Activated naive CD8-positive, alpha-beta T cell treated with anti-CD3 and anti-CD28 coated beads, Interleukin-2, amount 10 ng/mL, durations not matched to agents 7 days and 5 days (primary cell): Measurements from ENCODE around the gene SIPA1L2. TPM values are rescaled to one million over a fixed set of nuclear protein-coding genes. Genes with fewer than 3 reads are reported as not detected.

ENCODE experiments used
- ATAC-seq: fragments of 150-1000 bp; cut with Tn5 transposase; one replicate; pipeline ENCODE4 v1.10.0; 2021; ENCODE audit warnings: low read depth, moderate library complexity
- POLR2A ChIA-PET: fragments of 350-600 bp; sonication (Branson Sonifier 250); formaldehyde crosslinking; loops from one replicate; lab custom pipeline; 2021; ENCODE audit warnings: antibody characterized with exemption; lab: Charles Lee
- DNase-seq: peaks from one replicate; pipeline ENCODE4 v3.0.0; 2021
- H3K27ac Mint-ChIP-seq: one replicate; pipeline ENCODE4 v1.8.0; 2022; ENCODE audit warnings: mild to moderate bottlenecking, mixed read lengths
- H3K27me3 Mint-ChIP-seq: one replicate; pipeline ENCODE4 v1.8.0; 2022; ENCODE audit warnings: mild to moderate bottlenecking, moderate library complexity, mixed read lengths
- H3K36me3 Mint-ChIP-seq: one replicate; pipeline ENCODE4 v1.8.0; 2021; ENCODE audit warnings: mild to moderate bottlenecking, mixed read lengths
- H3K4me1 Mint-ChIP-seq: one replicate; pipeline ENCODE4 v1.8.0; 2021; ENCODE audit warnings: mixed read lengths
- H3K4me3 Mint-ChIP-seq: one replicate; pipeline ENCODE4 v1.8.0; 2022; ENCODE audit warnings: mild to moderate bottlenecking, moderate library complexity, mixed read lengths
- H3K9me3 Mint-ChIP-seq: one replicate; pipeline ENCODE4 v1.8.0; 2021; ENCODE audit warnings: mixed read lengths
- total RNA-seq, 2 experiments: library from RNA; stranded (reverse); gene quantifications; one replicate each; pipeline ENCODE4 v1.2.3, GENCODE V29; 2021

SIPA1L2 gene
- total RNA-seq, 2 experiments from 2014 or later = 0.86 to 1.1 TPM

DNA sequence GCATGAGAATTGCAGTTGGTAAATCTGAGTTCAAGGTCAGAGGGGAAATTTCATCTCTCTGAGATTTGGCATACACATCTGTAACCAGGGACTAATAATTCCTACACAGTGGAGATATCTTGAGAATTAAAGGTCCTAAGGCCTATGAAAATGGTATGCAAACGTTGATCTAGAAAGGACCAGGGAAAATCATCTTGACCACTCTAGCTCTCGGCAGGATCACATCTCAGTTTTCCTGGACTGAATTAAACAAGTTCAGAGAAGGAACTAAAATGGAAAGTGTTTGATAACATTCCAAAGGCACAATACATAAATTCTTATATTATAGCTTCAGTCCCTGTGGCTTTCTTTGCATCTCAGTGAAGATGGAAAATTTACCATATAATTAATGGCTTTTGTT, 28.5 kb upstream of the SIPA1L2 start:
- Mint-ChIP-seq H3K27me3 (peaks cover 48% of the 10 kb centered on the region), H3K27ac (no peak overlapping the region), H3K4me1 (peaks cover 5% of the 10 kb centered on the region), H3K36me3 (no peaks in the 10 kb centered on the region), H3K4me3 (no peak overlapping the region), H3K9me3 (no peaks in the 10 kb centered on the region)
- ATAC-seq (no peak), DNase-seq (no peak)
- POLR2A ChIA-PET = no interaction called here

DNA sequence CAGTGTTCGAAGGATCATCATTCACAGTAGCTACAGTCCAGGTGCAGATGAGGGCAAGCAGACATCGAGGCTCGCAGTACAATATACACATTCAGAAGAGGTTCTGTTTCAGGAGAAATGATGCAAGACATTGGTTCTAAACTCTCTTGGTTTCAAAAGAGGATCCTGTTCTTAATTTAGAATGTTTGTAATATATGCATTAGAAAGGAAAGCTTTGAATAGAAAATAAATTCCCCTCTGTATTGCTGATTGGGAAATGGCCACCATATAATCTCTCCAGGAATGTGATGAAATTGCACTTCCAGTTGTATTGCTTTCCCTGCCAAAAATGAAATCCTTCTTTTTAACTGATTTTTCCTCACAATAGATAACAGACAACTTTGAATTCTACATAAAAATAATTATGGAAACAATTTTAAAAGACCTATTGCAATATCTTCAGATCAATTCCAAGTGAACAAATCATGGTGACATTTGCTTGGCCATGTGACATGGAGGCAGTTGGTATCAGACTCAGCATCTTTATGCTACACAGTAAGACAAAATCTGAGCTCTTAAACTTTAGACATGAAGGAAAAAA, 27.6 kb upstream of the SIPA1L2 start:
- ATAC-seq (no peak), DNase-seq (no peak)
- peaks cover 5% of the 10 kb centered on the region for H3K4me1 Mint-ChIP-seq
- no peak overlapping the region for H3K4me3 Mint-ChIP-seq
- H3K9me3 Mint-ChIP-seq = no peaks in the 10 kb centered on the region
- no peaks in the 10 kb centered on the region for H3K36me3 Mint-ChIP-seq
- peaks cover 55% of the 10 kb centered on the region for H3K27me3 Mint-ChIP-seq
- POLR2A ChIA-PET = no interaction called here
- no peak overlapping the region for H3K27ac Mint-ChIP-seq

DNA sequence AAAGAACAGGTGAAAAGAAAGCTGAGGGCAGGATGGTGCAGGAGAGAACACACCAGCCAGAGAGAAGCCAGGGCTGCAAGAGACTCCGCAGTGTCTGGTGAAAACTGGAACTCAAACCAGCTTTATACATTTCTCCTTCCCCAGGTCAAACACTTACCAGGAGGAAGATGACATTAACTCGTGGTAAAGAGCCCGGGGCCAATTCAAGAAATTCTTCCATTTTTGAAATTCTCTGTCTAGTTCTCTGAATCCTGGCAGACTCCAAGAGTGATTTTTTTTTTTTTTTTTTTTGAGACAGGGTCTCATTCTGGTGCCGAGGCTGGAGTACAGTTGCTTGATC, 25.8 kb upstream of the SIPA1L2 start:
- POLR2A ChIA-PET = no interaction called here
- H3K27me3 Mint-ChIP-seq = peaks cover 59% of the 10 kb centered on the region
- DNase-seq = no peak

DNA sequence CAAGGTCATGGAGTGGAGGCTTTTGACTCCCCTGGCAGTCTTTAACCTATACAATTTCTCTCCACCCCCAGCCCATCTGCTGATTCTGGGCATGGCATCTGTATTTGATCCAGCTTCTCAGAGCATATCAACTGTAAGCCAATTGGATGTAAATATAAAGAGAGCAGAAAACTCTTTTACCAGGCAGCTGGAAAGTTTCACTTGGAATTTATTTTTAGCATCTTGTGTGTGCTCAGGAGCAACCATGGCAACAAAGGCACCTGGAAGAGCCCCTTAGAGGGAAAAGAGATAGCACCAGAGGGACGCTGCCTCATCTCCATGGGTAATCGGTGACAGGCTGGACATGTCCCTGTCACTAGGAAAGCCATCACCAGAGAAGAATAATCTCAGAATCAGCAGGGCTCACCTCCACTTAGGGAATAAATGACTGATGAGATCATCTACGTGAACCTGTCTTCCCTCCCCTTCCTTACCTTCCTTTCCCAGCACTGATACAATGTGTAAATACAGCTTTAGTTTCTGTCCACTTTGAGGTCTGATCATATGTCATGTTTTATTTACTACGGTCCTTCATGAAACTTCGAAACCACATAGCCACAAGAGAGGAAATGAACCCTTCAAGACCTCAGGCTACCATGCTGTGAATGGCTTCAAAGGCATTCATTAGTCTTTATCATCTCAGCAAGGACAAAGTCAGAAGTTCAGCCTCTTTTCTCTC, 25.3 kb upstream of the SIPA1L2 start:
- H3K36me3 Mint-ChIP-seq = no peaks in the 10 kb centered on the region
- no peaks in the 10 kb centered on the region for H3K9me3 Mint-ChIP-seq
- H3K27me3 Mint-ChIP-seq = peaks cover 55% of the 10 kb centered on the region
- DNase-seq (no peak), ATAC-seq (no peak)
- no peak overlapping the region for H3K27ac Mint-ChIP-seq
- POLR2A ChIA-PET = no interaction called here
- no peak overlapping the region for H3K4me3 Mint-ChIP-seq
- peaks cover 5% of the 10 kb centered on the region for H3K4me1 Mint-ChIP-seq

More for the DNA sequence above, 25.8 kb upstream of the SIPA1L2 start:
- Mint-ChIP-seq H3K27ac (no peak overlapping the region), H3K4me1 (peaks cover 5% of the 10 kb centered on the region), H3K9me3 (no peaks in the 10 kb centered on the region), H3K36me3 (no peaks in the 10 kb centered on the region), H3K4me3 (no peak overlapping the region)
- ATAC-seq = no peak

DNA sequence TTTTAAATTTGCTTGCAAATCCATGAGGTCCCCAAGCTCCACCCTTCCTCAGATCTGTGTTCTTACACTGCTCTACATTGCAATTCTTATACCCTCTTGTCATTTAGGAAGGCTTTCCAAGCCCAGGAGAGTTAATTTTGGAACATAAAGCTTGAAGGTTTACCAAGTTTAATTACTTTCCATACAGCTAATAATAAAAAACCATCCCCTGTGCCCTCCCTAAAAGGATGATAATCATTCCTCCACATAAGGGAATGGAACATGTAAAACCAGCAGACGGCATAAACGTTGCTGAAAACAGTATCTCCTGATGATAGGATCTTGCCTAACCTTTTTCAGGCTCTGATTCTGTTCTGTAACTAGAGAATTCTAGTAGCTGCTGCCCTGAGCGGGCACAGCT, 23.9 kb upstream of the SIPA1L2 start:
- POLR2A ChIA-PET = no interaction called here
- no peaks in the 10 kb centered on the region for H3K36me3 Mint-ChIP-seq
- H3K4me1 Mint-ChIP-seq = peaks cover 5% of the 10 kb centered on the region
- ATAC-seq = no peak
- no peak for DNase-seq
- no peak overlapping the region for H3K4me3 Mint-ChIP-seq
- no peaks in the 10 kb centered on the region for H3K9me3 Mint-ChIP-seq
- no peak overlapping the region for H3K27ac Mint-ChIP-seq
- peaks cover 51% of the 10 kb centered on the region for H3K27me3 Mint-ChIP-seq

DNA sequence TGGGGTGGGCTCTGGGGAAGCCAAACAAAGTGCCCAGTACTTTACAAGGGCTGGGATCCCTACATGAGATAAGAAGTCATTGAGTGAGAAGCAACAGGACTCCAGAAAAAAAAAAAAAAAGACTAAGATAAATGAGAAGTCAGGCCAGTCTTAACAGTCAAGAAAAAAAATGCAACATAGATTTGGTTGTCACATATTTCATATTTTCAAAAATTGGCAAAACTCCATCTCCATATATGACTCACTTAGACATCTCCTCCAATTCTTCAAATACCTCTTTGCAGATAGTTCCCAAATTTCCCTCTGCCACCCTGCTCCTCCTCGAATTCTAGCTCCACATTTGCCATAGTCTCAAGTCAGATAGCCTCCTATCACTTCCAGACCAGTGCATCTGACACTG, 20.9 kb upstream of the SIPA1L2 start:
- DNase-seq = no peak
- Mint-ChIP-seq H3K4me1 (peaks cover 7% of the 10 kb centered on the region), H3K27ac (no peak overlapping the region), H3K4me3 (no peak overlapping the region), H3K9me3 (no peaks in the 10 kb centered on the region), H3K27me3 (peaks cover 33% of the 10 kb centered on the region), H3K36me3 (no peaks in the 10 kb centered on the region)
- POLR2A ChIA-PET = no interaction called here
- ATAC-seq = no peak

DNA sequence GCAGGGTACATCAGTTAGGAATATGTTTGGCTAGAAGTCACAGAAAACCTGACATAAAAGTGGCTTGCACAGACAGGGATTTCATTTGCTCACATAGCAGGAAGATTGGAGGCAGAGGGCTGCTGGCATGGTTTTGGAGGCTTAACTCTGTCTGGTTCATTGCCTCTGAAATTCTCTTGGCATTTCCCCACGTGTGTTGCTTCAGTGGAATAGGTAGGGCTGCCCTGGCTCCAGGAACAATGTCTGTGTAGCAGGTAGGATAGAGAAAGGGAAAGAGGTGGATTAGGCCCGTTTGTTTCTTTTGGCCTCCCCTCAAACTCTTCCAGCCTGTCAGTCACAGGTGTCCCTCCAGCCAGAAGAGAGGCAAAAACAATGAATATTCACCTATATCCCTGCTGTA, 20.5 kb upstream of the SIPA1L2 start:
- POLR2A ChIA-PET = no interaction called here
- no peak for DNase-seq

DNA sequence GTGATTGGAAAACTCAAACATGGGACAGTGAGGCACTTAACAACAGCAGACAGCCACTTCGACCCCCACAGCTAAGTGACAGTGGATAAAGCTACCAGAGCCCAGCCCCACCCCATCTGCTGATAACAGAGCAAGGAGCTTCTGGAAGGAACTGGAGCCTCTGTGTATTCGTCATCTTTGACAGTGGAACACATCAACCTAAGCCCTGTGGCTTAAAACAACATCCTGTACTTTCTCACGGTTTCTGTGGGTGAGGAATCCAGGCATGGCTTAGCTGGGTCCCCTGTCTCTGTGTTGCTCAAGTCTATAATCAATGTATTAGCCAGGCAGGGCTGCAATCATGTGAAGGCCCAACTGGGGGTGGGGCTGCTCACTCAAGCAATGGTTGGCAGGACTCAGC, 18.4 kb upstream of the SIPA1L2 start:
- POLR2A ChIA-PET = no interaction called here
- H3K4me1 Mint-ChIP-seq = peaks cover 2% of the 10 kb centered on the region
- no peak overlapping the region for H3K4me3 Mint-ChIP-seq
- no peaks in the 10 kb centered on the region for H3K9me3 Mint-ChIP-seq
- no peak overlapping the region for H3K27ac Mint-ChIP-seq
- no peaks in the 10 kb centered on the region for H3K36me3 Mint-ChIP-seq
- peaks cover 14% of the 10 kb centered on the region for H3K27me3 Mint-ChIP-seq
- ATAC-seq (no peak), DNase-seq (no peak)

More for the DNA sequence above, 20.5 kb upstream of the SIPA1L2 start:
- Mint-ChIP-seq H3K9me3 (no peaks in the 10 kb centered on the region), H3K27me3 (peaks cover 31% of the 10 kb centered on the region), H3K27ac (no peak overlapping the region), H3K4me1 (peaks cover 5% of the 10 kb centered on the region), H3K36me3 (no peaks in the 10 kb centered on the region), H3K4me3 (no peak overlapping the region)
- no peak for ATAC-seq

DNA sequence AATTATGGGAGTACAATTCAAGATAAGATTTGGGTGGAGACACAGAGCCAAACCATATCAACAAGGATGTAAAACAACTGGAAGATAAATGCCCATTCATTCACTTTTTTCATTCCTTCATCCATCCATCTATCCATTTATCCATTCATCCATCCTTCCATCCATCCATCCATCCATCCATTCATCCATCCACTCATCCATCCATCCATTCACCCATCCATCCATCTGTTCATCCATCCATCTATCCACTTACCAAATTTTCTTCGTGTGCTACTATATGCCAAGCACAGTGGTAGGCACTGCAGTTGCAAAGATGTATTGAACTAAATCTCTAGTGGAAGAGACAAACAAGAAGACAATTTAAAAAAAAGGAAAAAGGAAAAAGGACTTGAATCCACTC, 14.3 kb upstream of the SIPA1L2 start:
- Mint-ChIP-seq H3K4me3 (no peak overlapping the region), H3K27ac (no peak overlapping the region), H3K4me1 (peaks cover 2% of the 10 kb centered on the region), H3K36me3 (no peaks in the 10 kb centered on the region), H3K27me3 (no peaks in the 10 kb centered on the region), H3K9me3 (no peaks in the 10 kb centered on the region)
- DNase-seq = no peak
- ATAC-seq = no peak
- POLR2A ChIA-PET = no interaction called here

DNA sequence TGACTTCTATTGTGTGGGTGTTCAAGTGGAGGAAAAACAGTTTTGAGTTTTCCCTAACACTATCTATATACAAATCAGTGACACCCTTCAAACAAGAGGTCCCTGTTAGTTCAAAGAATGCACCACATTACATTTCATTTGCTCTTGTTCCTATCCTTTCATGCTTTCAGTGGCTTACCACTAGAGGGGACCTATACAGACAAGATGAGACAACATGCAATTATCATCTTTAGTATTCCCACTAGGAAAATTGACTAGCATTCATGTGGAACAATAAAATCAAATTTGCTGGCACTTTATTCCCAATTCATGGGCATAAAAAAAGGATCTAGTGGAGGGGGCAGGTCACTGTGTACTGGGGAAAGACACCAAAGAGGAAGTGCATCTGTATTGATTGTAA, 13.3 kb upstream of the SIPA1L2 start:
- POLR2A ChIA-PET = no interaction called here
- H3K4me1 Mint-ChIP-seq = peaks cover 2% of the 10 kb centered on the region
- H3K27ac Mint-ChIP-seq = no peak overlapping the region
- no peaks in the 10 kb centered on the region for H3K9me3 Mint-ChIP-seq
- no peaks in the 10 kb centered on the region for H3K36me3 Mint-ChIP-seq
- H3K4me3 Mint-ChIP-seq = no peak overlapping the region
- H3K27me3 Mint-ChIP-seq = no peaks in the 10 kb centered on the region
- DNase-seq (no peak), ATAC-seq (no peak)

DNA sequence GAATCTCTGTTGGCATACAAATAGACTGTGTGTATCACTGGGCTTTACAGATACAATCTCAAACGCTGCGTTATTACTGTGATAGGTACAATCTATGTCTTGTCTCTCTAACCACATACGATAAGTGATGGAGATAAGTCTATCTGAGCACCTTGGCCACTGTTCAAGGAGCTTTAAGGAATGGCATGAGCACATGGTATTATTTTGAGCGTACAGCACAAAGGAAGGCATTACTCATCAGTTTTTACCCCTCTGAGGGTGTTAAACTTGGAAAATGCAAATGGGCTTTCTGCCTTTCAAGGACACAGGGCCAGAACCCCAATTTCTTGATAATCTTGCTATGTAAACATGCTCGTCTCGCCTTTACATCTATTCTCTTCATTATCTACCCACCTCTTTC, 11.6 kb upstream of the SIPA1L2 start:
- no peak for ATAC-seq
- no peak for DNase-seq
- Mint-ChIP-seq H3K9me3 (no peaks in the 10 kb centered on the region), H3K36me3 (no peaks in the 10 kb centered on the region), H3K27me3 (no peaks in the 10 kb centered on the region), H3K4me3 (no peak overlapping the region), H3K27ac (no peak overlapping the region), H3K4me1 (no peaks in the 10 kb centered on the region)
- POLR2A ChIA-PET = no interaction called here

DNA sequence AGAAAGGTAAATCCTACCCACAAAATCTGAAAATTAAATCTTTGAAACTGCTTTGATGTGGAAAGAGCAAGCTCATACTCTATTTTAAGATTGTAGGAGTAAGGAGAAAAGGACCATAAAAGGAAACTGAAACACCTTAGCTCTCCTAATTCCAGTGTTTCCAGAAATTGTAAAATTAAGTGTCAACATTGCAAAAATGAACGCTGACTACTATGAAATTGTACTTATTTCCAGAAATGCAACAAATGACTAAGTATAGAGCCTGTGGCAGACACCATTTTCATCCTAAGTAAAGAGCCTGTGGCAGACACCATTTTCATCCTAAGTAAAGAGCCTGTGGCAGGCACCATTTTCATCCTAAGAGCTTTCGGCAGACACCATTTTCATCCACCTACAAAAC, 6.9 kb upstream of the SIPA1L2 start:
- H3K9me3 Mint-ChIP-seq = no peaks in the 10 kb centered on the region
- H3K27me3 Mint-ChIP-seq = peaks cover 20% of the 10 kb centered on the region
- no peak for ATAC-seq
- no peak overlapping the region for H3K27ac Mint-ChIP-seq
- POLR2A ChIA-PET = no interaction called here
- H3K4me1 Mint-ChIP-seq = no peaks in the 10 kb centered on the region
- H3K36me3 Mint-ChIP-seq = no peaks in the 10 kb centered on the region
- no peak for DNase-seq
- H3K4me3 Mint-ChIP-seq = no peak overlapping the region

DNA sequence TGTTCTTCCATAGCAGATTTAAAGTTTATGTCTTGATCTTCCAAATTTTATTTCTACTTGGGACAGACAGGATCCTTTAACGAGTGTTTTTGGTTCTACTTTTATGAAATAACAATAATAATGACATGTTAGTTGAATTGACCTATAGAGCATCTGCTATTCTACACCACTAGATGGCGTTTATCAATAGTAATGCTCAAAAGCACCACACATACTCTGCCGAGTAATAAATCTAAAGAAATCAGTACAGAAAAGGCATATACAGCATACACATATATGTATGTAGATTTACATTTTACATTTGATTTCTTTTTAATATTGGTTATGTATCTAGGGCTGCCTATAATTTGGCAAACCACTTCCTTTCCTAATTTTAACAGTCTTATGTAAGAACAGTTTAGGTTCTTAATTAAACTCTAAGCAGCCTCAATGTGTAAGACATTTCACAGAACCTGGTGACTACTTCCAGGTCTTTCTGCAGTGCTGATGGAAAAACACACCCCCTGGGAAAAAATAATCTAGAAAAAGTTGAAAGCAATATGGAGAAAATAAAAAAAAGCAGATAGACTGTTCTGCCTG, 5.9 kb upstream of the SIPA1L2 start:
- DNase-seq = no peak
- Mint-ChIP-seq H3K4me1 (peaks cover 1% of the 10 kb centered on the region), H3K27ac (no peak overlapping the region), H3K27me3 (peaks cover 28% of the 10 kb centered on the region), H3K36me3 (no peaks in the 10 kb centered on the region), H3K4me3 (no peak overlapping the region), H3K9me3 (no peaks in the 10 kb centered on the region)
- POLR2A ChIA-PET = no interaction called here
- ATAC-seq = peak; percentile 70

DNA sequence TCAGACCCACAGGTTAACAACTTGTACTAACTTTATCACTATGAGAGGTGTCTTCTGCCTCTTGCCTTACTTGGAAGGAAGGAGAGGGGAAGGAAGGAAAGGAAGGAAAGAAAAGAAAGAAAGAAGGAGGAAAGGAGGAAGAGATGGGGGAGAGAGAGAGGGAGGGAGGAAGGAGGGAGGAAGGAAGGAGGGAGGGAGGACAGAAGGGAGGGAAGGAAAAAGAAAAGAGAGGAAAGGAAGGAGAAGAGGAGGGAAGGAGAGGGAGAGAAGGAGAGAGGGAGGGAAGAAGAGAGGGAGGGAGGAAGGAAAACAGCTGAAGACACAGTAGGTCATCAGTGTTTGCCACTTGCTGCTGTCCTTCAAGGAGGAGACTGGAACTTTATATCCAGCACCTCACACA, 5.3 kb upstream of the SIPA1L2 start:
- H3K4me3 Mint-ChIP-seq = no peak overlapping the region
- no peak for ATAC-seq
- no peak for DNase-seq
- H3K9me3 Mint-ChIP-seq = no peaks in the 10 kb centered on the region
- peaks cover 32% of the 10 kb centered on the region for H3K27me3 Mint-ChIP-seq
- no peaks in the 10 kb centered on the region for H3K36me3 Mint-ChIP-seq
- peaks cover 6% of the 10 kb centered on the region for H3K4me1 Mint-ChIP-seq
- POLR2A ChIA-PET = no interaction called here
- H3K27ac Mint-ChIP-seq = no peak overlapping the region
